ENCODE data around the gene TEX11. TPM values are rescaled to one million over a fixed set of nuclear protein-coding genes. Genes with fewer than 3 reads are reported as not detected.

Gene TEX11
- total RNA-seq, 1 donor from 2014 or later: not detected

GRCh38 chrX:70479247-70479921, 429.1 kb downstream of the TEX11 start:
- H3K4me3 ChIP-seq (ENCODE audit: low read depth, low read length): no peak overlapping the region
- no peaks in the 10 kb centered on the region for H3K27me3 ChIP-seq (ENCODE audit: control insufficient read depth, insufficient read depth, low read length)
- no peak for DNase-seq (ENCODE audit: low read depth)
- H3K36me3 ChIP-seq (ENCODE audit: control insufficient read depth, insufficient read depth, low read length): no peaks in the 10 kb centered on the region
- TF ChIP-seq CTCF (IDR thresholded peaks at IDR 0.05; ENCODE audit: insufficient read depth, low read length, poor library complexity, severe bottlenecking): no peak

Other genes with a start within 250 kb of the TEX11 start
- gene SLC7A3, start 22.4 kb upstream of the TEX11 start, total RNA-seq: 0.54 and 1.5 TPM in 2 replicates
- gene SNX12, start 159.6 kb upstream of the TEX11 start, total RNA-seq: 76.2 and 95.8 TPM in 2 replicates
- gene FOXO4, start 187.1 kb upstream of the TEX11 start, total RNA-seq: 3.9 and 4.5 TPM in 2 replicates
- gene CXorf65, start 198.0 kb upstream of the TEX11 start, total RNA-seq: not detected in 2 replicates
- 0.08 TPM in 1 of 2 replicates, not detected in the other for gene IL2RG, start 202.9 kb upstream of the TEX11 start, total RNA-seq
- gene MED12, start 209.9 kb upstream of the TEX11 start, total RNA-seq: 20.3 and 25.3 TPM in 2 replicates
- gene NLGN3, start 236.1 kb upstream of the TEX11 start, total RNA-seq: 0.13 and 0.34 TPM in 2 replicates